CD14-positive monocyte (primary cell): ENCODE results near the gene PTPN18. TPM values are rescaled to one million over a fixed set of nuclear protein-coding genes. Genes with fewer than 3 reads are reported as not detected.
"Not testable (repeated sequence)": the region's sequence is repeated elsewhere in the genome, so short reads cannot be mapped to it uniquely, and the experiment has no call there.

Experiments
- DNase-seq, 3 donors: peaks; one replicate each; pipeline ENCODE4 v3.0.0-alpha.2; 2011 to 2022
- H2AFZ ChIP-seq: 2 replicates; pipeline ENCODE4 v1.6.0; 2012; ENCODE audit warnings: mild to moderate bottlenecking, low read depth, low read length, inconsistent platforms; ENCODE audit not compliant: insufficient read depth, poor library complexity, severe bottlenecking
- H3K27ac ChIP-seq, 2 donors: 1 replicate in 1 of 2; 2 replicates in 1 of 2; pipeline ENCODE4 v1.5.1; 2012 to 2013; ENCODE audit warnings: low read length in 2 of 2, control low read depth in 1 of 2, inconsistent platforms in 1 of 2, low read depth in 1 of 2, mild to moderate bottlenecking in 1 of 2
- H3K27me3 ChIP-seq, 2 donors: one replicate each; pipeline versions ENCODE4 v1.6.0 to v1.6.1; 2011 to 2013; ENCODE audit warnings: low read length in 2 of 2; ENCODE audit not compliant: control insufficient read depth in 2 of 2, insufficient read depth in 2 of 2
- H3K36me3 ChIP-seq, 2 donors: replicated peaks in 1 of 2; 1 replicate in 1 of 2; 2 replicates in 1 of 2; pipeline versions ENCODE4 v1.5.1 to v1.6.1; 2012 to 2013; ENCODE audit warnings: low read length in 2 of 2, control low read depth in 1 of 2, inconsistent platforms in 1 of 2, mild to moderate bottlenecking in 1 of 2; ENCODE audit not compliant: insufficient read depth in 2 of 2, control insufficient read depth in 1 of 2
- H3K4me1 ChIP-seq, 2 donors: 1 replicate in 1 of 2; 2 replicates in 1 of 2; pipeline versions ENCODE4 v1.5.1 to v1.6.1; 2012 to 2013; ENCODE audit warnings: low read length in 2 of 2, control low read depth in 1 of 2, inconsistent platforms in 1 of 2, mild to moderate bottlenecking in 1 of 2, moderate library complexity in 1 of 2; ENCODE audit not compliant: insufficient read depth in 2 of 2, control insufficient read depth in 1 of 2
- H3K4me2 ChIP-seq: replicated peaks from 2 replicates; pipeline ENCODE3; 2012; ENCODE audit warnings: low read length, moderate library complexity, mild to moderate bottlenecking; ENCODE audit not compliant: poor library complexity, severe bottlenecking; ENCODE audit errors: extremely low read depth
- H3K4me3 ChIP-seq, 3 experiments: fragments of 200-600 bp in 1 of 3; sonication (generic) in 1 of 3; replicated peaks in 1 of 3; 1 replicate in 2 of 3; 2 replicates in 1 of 3; pipeline ENCODE4 v1.5.1; 2011 to 2013; ENCODE audit warnings: low read length in 3 of 3, mild to moderate bottlenecking in 3 of 3, control low read depth in 2 of 3, low read depth in 2 of 3, inconsistent platforms in 1 of 3, moderate library complexity in 1 of 3
- H3K79me2 ChIP-seq: 2 replicates; pipeline ENCODE4 v1.6.0; 2012; ENCODE audit warnings: mild to moderate bottlenecking, control low read depth, inconsistent platforms, low read length, moderate library complexity; ENCODE audit not compliant: insufficient read depth
- H3K9ac ChIP-seq: 2 replicates; pipeline ENCODE4 v1.6.0; 2017; ENCODE audit warnings: low read length, mild to moderate bottlenecking; ENCODE audit not compliant: insufficient read depth, poor library complexity, severe bottlenecking
- H3K9me3 ChIP-seq, 2 donors: replicated peaks in 1 of 2; 1 replicate in 1 of 2; 2 replicates in 1 of 2; pipeline versions ENCODE4 v1.5.1 to v1.6.1; 2012 to 2013; ENCODE audit warnings: low read length in 2 of 2, control low read depth in 1 of 2; ENCODE audit not compliant: control insufficient read depth in 1 of 2, insufficient read depth in 1 of 2
- H4K20me1 ChIP-seq: 2 replicates; pipeline ENCODE4 v1.6.0; 2012; ENCODE audit warnings: mild to moderate bottlenecking, low read length, control low read depth, moderate library complexity; ENCODE audit not compliant: insufficient read depth
- H3K27ac Mint-ChIP-seq, 7 donors: one replicate each; pipeline ENCODE4 v1.8.0; 2020; ENCODE audit warnings: mild to moderate bottlenecking in 7 of 7, mixed read lengths in 7 of 7, moderate library complexity in 6 of 7, inconsistent platforms in 2 of 7
- H3K27me3 Mint-ChIP-seq, 3 donors: one replicate each; pipeline ENCODE4 v1.8.0; 2021 to 2022; ENCODE audit warnings: low read depth in 3 of 3, mild to moderate bottlenecking in 3 of 3, mixed read lengths in 3 of 3, moderate library complexity in 3 of 3, inconsistent platforms in 1 of 3
- H3K36me3 Mint-ChIP-seq, 2 donors: one replicate each; pipeline ENCODE4 v1.8.0; 2020; ENCODE audit warnings: mixed read lengths in 2 of 2, inconsistent platforms in 1 of 2, mild to moderate bottlenecking in 1 of 2
- H3K4me1 Mint-ChIP-seq: one replicate; pipeline ENCODE4 v1.8.0; 2020; ENCODE audit warnings: mild to moderate bottlenecking, mixed read lengths
- H3K4me3 Mint-ChIP-seq, 2 donors: one replicate each; pipeline ENCODE4 v1.8.0; 2020; ENCODE audit warnings: mild to moderate bottlenecking in 2 of 2, mixed read lengths in 2 of 2, moderate library complexity in 1 of 2
- H3K9me3 Mint-ChIP-seq, 7 donors: one replicate each; pipeline ENCODE4 v1.8.0; 2020 to 2022; ENCODE audit warnings: mixed read lengths in 7 of 7, mild to moderate bottlenecking in 6 of 7, moderate library complexity in 6 of 7, inconsistent platforms in 2 of 7
- CTCF ChIP-seq: fragments of 200-600 bp; IDR thresholded peaks from one replicate; pipeline ENCODE4 v1.8.0; 2022; ENCODE audit warnings: antibody characterized with exemption, mild to moderate bottlenecking
- WGBS: methylation state at CpG from one replicate; pipeline ENCODE4 v1.1.5; 2013; ENCODE audit warnings: missing lambda C conversion rate; ENCODE audit not compliant: insufficient coverage; 5-methylcytosine and 5-hydroxymethylcytosine counted together
- intact Hi-C, 2 donors: fragments of 100-400 bp; cut with micrococcal nuclease; formaldehyde crosslinking; loops; one replicate each; pipeline versions ENCODE4 v1.15.0 to v1.15.1; 2023
- polyA plus RNA-seq, 3 donors: library from polyadenylated mRNA; depleted of rRNA in 1 of 3; unstranded in 2 of 3; stranded (reverse) in 1 of 3; fragments of 300-500 nt in 2 of 3; fragments of >200 nt in 1 of 3; fragmentation: Illumina TruSeq in 2 of 3; gene quantifications; 1 replicate in 2 of 3; 2 replicates in 1 of 3; pipeline ENCODE4 v1.2.3, GENCODE V29; 2012 to 2021

The PTPN18 gene
- polyA plus RNA-seq, 3 donors: 72.2 to 365 (median 102) TPM

- Histone ChIP-seq H3K79me2 (no peaks in the 10 kb centered on the region), H3K4me3 (no peak overlapping the region), H3K27ac (no peak overlapping the region), H3K36me3 (peaks cover 0 to 2% of the 10 kb centered on the region in 2 donors), H3K9me3 (no peaks in the 10 kb centered on the region), H3K4me2 (peak overlapping the region; percentile 53), H3K4me1 (peaks cover 4 to 10% of the 10 kb centered on the region in 2 donors), H2AFZ (peak overlapping the region; percentile 73), H3K9ac (no peak overlapping the region), H3K27me3 (peaks cover 2 to 12% of the 10 kb centered on the region in 2 donors), H4K20me1 (no peaks in the 10 kb centered on the region)
- WGBS: 33% methylated on average over 18 of the region's 29 CpGs
- intact Hi-C loops: no loop called here
- H3K36me3 Mint-ChIP-seq: no peaks in the 10 kb centered on the region
- peak overlapping the region; percentile 21 to 81 for H3K4me3 Mint-ChIP-seq
- peaks cover 26 to 35% (median 27%) of the 10 kb centered on the region in 3 donors for H3K27me3 Mint-ChIP-seq
- peaks cover 10% of the 10 kb centered on the region for H3K4me1 Mint-ChIP-seq
- H3K27ac Mint-ChIP-seq: no peak overlapping the region
- DNase-seq: peak; percentile 39 to 74 (median 66)
- peaks cover 0 to 8% (median 5%) of the 10 kb centered on the region in 7 donors for H3K9me3 Mint-ChIP-seq
- TF ChIP-seq CTCF: peak; percentile 95
These were observed 23.4 kb upstream of the PTPN18 start for GRCh38 chr2:130332271-130333073.

GRCh38 chr2:130333253-130333652 lies 22.6 kb upstream of the PTPN18 start:
- Mint-ChIP-seq H3K4me1 (peaks cover 10% of the 10 kb centered on the region), H3K27me3 (peaks cover 22 to 33% (median 27%) of the 10 kb centered on the region in 3 donors)
- H3K27ac ChIP-seq, H3K36me3 Mint-ChIP-seq, H2AFZ ChIP-seq, H4K20me1 ChIP-seq, intact Hi-C loops, H3K9ac ChIP-seq, H3K9me3 Mint-ChIP-seq, H3K4me3 Mint-ChIP-seq, H3K4me2 ChIP-seq, DNase-seq, H3K4me3 ChIP-seq, H3K9me3 ChIP-seq, H3K79me2 ChIP-seq, H3K27ac Mint-ChIP-seq, H3K36me3 ChIP-seq: not testable (repeated sequence)
- peaks cover 2 to 12% of the 10 kb centered on the region in 2 donors for H3K27me3 ChIP-seq
- H3K4me1 ChIP-seq: peaks cover 4 to 11% of the 10 kb centered on the region in 2 donors
- WGBS: 97% methylated on average over 7 of the region's 8 CpGs
